GM18505 (cell line): Measurements from ENCODE around the gene TMEM126A.

Source experiments
- ATAC-seq: cut with Tn5 transposase; IDR thresholded peaks from one replicate; pipeline ENCODE4 v1.9.1; 2021; ENCODE audit not compliant: unreplicated experiment
- POLR2A ChIP-seq: IDR thresholded peaks from 4 replicates; pipeline ENCODE4 v1.6.1; 2011; ENCODE audit warnings: borderline replicate concordance; ENCODE audit not compliant: insufficient read depth, insufficient read length; ENCODE audit errors: extremely low read depth

The TMEM126A gene

GRCh38 chr11:85698195-85698594 lies 50.4 kb downstream of the TMEM126A start:
- TF ChIP-seq POLR2A = no peak

DNA sequence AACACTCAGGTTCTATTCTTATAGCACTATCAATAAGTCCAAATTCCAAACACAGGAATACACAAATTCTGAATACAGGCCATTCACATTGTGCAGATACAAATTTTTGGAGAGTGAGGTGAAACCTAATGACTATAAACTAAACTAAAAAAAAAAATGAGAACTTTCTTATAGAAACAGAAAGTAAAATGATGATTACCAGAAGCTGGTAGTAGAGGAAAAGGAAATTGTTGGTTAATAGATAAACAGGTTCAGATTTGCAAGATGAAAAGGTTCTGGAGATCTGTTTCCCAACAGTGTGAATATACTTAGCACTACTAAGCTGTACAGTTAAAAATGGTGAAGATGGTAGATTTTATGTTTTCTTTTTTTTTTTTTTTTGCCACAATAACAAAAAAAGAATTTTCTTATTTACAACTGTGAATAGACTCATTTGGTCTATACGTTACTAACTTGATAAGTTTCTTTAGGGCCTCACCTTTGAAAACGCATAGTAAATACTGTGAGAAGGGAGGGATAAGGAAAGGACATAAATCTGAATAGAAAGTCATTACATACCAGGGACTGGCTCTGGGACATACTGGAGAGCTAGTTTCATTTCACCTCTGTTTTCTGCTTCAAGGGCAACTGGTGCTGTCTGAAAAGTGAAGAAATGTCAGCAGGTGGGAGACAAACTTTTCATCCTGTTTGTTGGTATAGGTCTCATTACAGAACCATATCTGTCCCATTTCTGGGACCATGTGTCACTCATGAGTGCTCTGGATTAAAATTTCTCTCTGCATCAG lies 52.4 kb downstream of the TMEM126A start:
- peak; percentile 86 for ATAC-seq
- TF ChIP-seq POLR2A = no peak

More at GRCh38 chr11:85698195-85698594, 50.4 kb downstream of the TMEM126A start:
- no peak for ATAC-seq

GRCh38 chr11:85704967-85705366 lies 57.2 kb downstream of the TMEM126A start:
- TF ChIP-seq POLR2A = no peak
- ATAC-seq = no peak

DNA sequence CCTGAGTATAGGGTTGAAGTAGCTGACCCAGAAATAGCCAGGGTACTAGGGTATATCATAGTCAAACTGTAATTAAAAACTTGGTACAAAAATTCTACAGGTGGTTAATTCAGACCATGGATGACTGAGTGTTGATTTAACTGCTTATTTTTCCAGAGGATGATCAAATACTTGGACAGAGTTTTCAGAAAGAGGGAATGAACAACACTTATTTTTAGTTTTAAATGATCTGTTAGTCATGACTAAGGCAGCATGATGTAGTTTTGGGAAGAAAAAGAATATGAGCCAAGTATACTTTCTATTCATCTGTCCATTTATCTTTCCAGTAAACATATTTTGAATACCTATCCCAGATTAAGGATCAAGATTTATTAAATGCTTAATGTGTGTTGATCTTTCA lies 58.0 kb downstream of the TMEM126A start:
- no peak for TF ChIP-seq POLR2A
- ATAC-seq = no peak
